Measurements from ENCODE around the gene GAS2. TPM values are rescaled to one million over a fixed set of nuclear protein-coding genes. Genes with fewer than 3 reads are reported as not detected.

Gene GAS2
- polyA plus RNA-seq, 3 donors = 0.86 to 1.00 (median 0.89) TPM

DNA sequence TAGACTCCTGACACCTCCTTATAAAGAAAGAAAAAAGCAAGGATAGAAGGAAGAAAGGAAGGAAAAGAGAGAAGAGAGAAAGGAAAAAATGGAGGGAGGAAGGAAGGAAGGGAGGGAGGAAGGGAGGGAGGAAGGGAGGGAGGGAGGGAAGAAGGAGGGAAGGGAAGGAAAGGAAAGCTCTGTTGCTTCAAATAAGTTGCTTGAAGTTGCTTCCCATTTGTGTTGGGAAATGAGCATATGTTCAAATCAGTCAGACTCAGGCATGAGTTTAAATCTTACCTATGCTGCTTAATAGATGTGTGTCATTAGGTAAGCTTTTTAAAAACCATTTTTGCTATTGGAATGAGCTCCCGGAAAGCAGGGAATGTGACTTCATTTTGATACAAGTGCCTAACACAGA is 6.6 kb upstream of the GAS2 start:
- Histone ChIP-seq H3K27me3 (ENCODE audit: control insufficient read depth in 2 of 2, insufficient read depth in 2 of 2, low read length in 2 of 2) (peaks cover 0 to 3% of the 10 kb centered on the region in 2 donors), H3K36me3 (replicated peaks in 1 of 2; ENCODE audit: control insufficient read depth in 1 of 2, insufficient read depth in 2 of 2, low read length in 2 of 2) (no peaks in the 10 kb centered on the region), H3K79me2 (ENCODE audit: insufficient read depth, low read length) (no peaks in the 10 kb centered on the region), H4K20me1 (ENCODE audit: insufficient read depth, low read length) (no peaks in the 10 kb centered on the region), H3K27ac (ENCODE audit: low read depth in 1 of 2, low read length in 2 of 2) (no peak overlapping the region), H3K4me2 (replicated peaks; ENCODE audit: extremely low read depth, low read length, poor library complexity, severe bottlenecking) (no peak overlapping the region), H2AFZ (ENCODE audit: insufficient read depth, low read depth, low read length, poor library complexity, severe bottlenecking) (no peak overlapping the region), H3K9ac (ENCODE audit: insufficient read depth, low read length, poor library complexity, severe bottlenecking) (no peak overlapping the region), H3K4me1 (ENCODE audit: control insufficient read depth in 1 of 2, insufficient read depth in 2 of 2, low read length in 2 of 2) (no peaks in the 10 kb centered on the region), H3K9me3 (replicated peaks in 1 of 2; ENCODE audit: control insufficient read depth in 1 of 2, insufficient read depth in 1 of 2, low read length in 2 of 2) (no peaks in the 10 kb centered on the region), H3K4me3 (replicated peaks in 1 of 3; ENCODE audit: low read depth in 2 of 3, low read length in 3 of 3) (no peak overlapping the region)
- WGBS (ENCODE audit: insufficient coverage) = 100% methylated on average over 1 of the region's 1 CpG
- Mint-ChIP-seq H3K36me3 (no peaks in the 10 kb centered on the region), H3K4me1 (peaks cover 8% of the 10 kb centered on the region), H3K27me3 (ENCODE audit: low read depth in 3 of 3) (peaks cover 0 to 5% (median 1%) of the 10 kb centered on the region in 3 donors), H3K4me3 (no peak overlapping the region), H3K9me3 (peaks cover 0 to 3% (median 0%) of the 10 kb centered on the region in 7 donors), H3K27ac (no peak overlapping the region)
- TF ChIP-seq, protein P1, sequence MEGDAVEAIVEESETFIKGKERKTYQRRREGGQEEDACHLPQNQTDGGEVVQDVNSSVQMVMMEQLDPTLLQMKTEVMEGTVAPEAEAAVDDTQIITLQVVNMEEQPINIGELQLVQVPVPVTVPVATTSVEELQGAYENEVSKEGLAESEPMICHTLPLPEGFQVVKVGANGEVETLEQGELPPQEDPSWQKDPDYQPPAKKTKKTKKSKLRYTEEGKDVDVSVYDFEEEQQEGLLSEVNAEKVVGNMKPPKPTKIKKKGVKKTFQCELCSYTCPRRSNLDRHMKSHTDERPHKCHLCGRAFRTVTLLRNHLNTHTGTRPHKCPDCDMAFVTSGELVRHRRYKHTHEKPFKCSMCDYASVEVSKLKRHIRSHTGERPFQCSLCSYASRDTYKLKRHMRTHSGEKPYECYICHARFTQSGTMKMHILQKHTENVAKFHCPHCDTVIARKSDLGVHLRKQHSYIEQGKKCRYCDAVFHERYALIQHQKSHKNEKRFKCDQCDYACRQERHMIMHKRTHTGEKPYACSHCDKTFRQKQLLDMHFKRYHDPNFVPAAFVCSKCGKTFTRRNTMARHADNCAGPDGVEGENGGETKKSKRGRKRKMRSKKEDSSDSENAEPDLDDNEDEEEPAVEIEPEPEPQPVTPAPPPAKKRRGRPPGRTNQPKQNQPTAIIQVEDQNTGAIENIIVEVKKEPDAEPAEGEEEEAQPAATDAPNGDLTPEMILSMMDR (IDR thresholded peaks at IDR 0.05) = no peak
- no peak for DNase-seq
- intact Hi-C loops (cut with micrococcal nuclease) = no loop called here

DNA sequence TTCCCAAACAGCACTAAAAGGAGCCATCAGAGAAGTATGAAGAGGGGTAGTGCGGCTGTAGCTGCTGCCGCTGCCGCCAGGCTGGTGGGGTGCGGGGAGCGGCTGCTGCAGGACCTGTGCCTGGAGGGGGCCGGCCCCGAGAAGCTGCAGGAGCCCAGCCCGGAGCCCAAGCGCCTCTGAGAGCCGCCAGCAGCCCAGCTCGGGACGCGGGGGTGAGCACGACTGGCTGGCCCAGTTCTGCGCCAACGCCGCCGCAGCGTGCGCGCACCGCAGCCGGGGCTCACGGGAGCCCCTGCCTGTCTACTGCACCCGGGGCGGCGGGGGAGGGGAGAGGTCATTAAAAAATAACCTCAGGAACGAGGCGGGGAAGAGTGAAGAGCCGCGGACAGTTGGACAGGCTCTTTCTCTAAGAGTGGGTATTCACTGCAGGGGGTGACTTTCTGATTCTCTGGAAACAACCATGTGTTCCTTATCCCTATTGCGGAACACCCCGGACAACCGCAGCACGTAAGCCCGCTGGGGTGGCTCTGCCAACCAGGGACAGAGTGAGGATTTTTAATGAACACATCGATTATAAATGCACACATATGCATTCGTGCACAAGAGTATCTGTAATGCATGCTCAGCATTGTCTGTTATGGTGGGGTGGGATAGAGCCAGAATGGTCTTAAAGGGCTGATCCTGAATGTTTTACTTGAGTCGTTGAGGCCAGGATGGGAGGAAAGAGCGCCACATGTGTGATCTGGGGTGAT is 453 bp downstream of the GAS2 start:
- H3K4me3 Mint-ChIP-seq = peak overlapping the region in 1 of 2 donors; percentile 80
- no peaks in the 10 kb centered on the region for H3K36me3 Mint-ChIP-seq
- peaks cover 4% of the 10 kb centered on the region for H3K4me1 Mint-ChIP-seq
- WGBS (ENCODE audit: insufficient coverage) = 4% methylated on average over 32 of the region's 40 CpGs
- H3K9ac ChIP-seq (ENCODE audit: insufficient read depth, low read length, poor library complexity, severe bottlenecking) = no peak overlapping the region
- H3K9me3 Mint-ChIP-seq = peaks cover 0 to 7% (median 2%) of the 10 kb centered on the region in 7 donors
- H2AFZ ChIP-seq (ENCODE audit: insufficient read depth, low read depth, low read length, poor library complexity, severe bottlenecking) = no peak overlapping the region
- TF ChIP-seq, protein P1 (IDR thresholded peaks at IDR 0.05) = no peak
- H3K9me3 ChIP-seq (replicated peaks in 1 of 2; ENCODE audit: control insufficient read depth in 1 of 2, insufficient read depth in 1 of 2, low read length in 2 of 2) = no peaks in the 10 kb centered on the region
- no peaks in the 10 kb centered on the region for H3K36me3 ChIP-seq (replicated peaks in 1 of 2; ENCODE audit: control insufficient read depth in 1 of 2, insufficient read depth in 2 of 2, low read length in 2 of 2)
- H4K20me1 ChIP-seq (ENCODE audit: insufficient read depth, low read length) = no peaks in the 10 kb centered on the region
- no peaks in the 10 kb centered on the region for H3K4me1 ChIP-seq (ENCODE audit: control insufficient read depth in 1 of 2, insufficient read depth in 2 of 2, low read length in 2 of 2)
- no peak overlapping the region for H3K27ac Mint-ChIP-seq
- H3K27me3 Mint-ChIP-seq (ENCODE audit: low read depth in 3 of 3) = peaks cover 30 to 43% (median 30%) of the 10 kb centered on the region in 3 donors
- intact Hi-C loops (cut with micrococcal nuclease) = no loop called here
- H3K27me3 ChIP-seq (ENCODE audit: control insufficient read depth in 2 of 2, insufficient read depth in 2 of 2, low read length in 2 of 2) = peaks cover 38 to 57% of the 10 kb centered on the region in 2 donors
- DNase-seq = no peak
- no peaks in the 10 kb centered on the region for H3K79me2 ChIP-seq (ENCODE audit: insufficient read depth, low read length)
- no peak overlapping the region for H3K27ac ChIP-seq (ENCODE audit: low read depth in 1 of 2, low read length in 2 of 2)
- no peak overlapping the region for H3K4me3 ChIP-seq (replicated peaks in 1 of 3; ENCODE audit: low read depth in 2 of 3, low read length in 3 of 3)
- H3K4me2 ChIP-seq (replicated peaks; ENCODE audit: extremely low read depth, low read length, poor library complexity, severe bottlenecking) = no peak overlapping the region

All from CD14-positive monocyte (primary cell).